Hepatocyte (in vitro differentiated cells): ENCODE results near the gene DMRT1.

Experiments used
- EZH2phosphoT487 ChIP-seq: fragments of 200-600 bp; sonication (generic); IDR thresholded peaks from one replicate; pipeline ENCODE4 v1.6.1; 2018; ENCODE audit warnings: antibody characterized with exemption, mild to moderate bottlenecking, low read depth, moderate library complexity; ENCODE audit not compliant: unreplicated experiment, severe bottlenecking
- TF ChIP-seq, protein P1 (sequence below): fragments of 200-600 bp; sonication (generic); IDR thresholded peaks from 2 replicates; pipeline ENCODE4 v1.5.1; 2016; ENCODE audit warnings: antibody characterized with exemption, mild to moderate bottlenecking; ENCODE audit not compliant: poor library complexity

DNA sequence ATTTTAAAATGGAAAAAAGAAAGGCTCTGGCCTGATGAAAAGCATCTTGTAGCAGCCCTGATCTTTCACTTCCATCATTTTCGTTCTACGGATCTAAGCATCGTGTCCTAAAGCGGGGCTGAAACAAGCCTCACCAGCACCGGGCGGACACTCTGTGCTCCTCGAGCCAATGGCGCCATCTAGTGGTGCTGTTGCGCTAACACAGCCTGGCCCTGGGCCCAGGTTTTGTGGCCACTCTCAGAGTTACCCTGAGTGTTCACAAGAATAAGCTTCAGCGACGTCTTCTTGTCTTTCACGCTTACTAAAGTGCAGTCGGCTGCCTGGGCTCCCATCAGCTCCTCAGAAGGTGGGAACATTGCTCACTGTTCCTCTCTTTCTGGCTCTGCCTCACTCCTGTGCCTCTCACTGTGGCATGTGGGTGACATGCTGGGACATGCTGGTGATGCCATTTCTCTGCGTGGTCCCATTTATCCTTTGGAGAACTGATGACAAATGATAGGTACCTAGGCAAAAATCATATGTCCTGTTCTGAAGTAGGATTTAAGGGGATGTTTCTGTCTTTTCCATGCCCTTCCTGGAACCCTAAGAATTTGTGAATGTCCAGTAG, 167.7 kb downstream of the DMRT1 start:
- TF ChIP-seq, protein P1, sequence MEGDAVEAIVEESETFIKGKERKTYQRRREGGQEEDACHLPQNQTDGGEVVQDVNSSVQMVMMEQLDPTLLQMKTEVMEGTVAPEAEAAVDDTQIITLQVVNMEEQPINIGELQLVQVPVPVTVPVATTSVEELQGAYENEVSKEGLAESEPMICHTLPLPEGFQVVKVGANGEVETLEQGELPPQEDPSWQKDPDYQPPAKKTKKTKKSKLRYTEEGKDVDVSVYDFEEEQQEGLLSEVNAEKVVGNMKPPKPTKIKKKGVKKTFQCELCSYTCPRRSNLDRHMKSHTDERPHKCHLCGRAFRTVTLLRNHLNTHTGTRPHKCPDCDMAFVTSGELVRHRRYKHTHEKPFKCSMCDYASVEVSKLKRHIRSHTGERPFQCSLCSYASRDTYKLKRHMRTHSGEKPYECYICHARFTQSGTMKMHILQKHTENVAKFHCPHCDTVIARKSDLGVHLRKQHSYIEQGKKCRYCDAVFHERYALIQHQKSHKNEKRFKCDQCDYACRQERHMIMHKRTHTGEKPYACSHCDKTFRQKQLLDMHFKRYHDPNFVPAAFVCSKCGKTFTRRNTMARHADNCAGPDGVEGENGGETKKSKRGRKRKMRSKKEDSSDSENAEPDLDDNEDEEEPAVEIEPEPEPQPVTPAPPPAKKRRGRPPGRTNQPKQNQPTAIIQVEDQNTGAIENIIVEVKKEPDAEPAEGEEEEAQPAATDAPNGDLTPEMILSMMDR: peak; percentile 94
- no peak for TF ChIP-seq EZH2phosphoT487
